Measurements from ENCODE around the gene LMAN1L.
A peak's percentile ranks its signal among the peaks of the same experiment; 100 is the strongest.

Gene LMAN1L

GRCh38 chr15:74794248-74794969 is 18.2 kb upstream of the LMAN1L start:
- no peak for DNase-seq (ENCODE audit: low read depth)

GRCh38 chr15:74794970-74795349 is 17.7 kb upstream of the LMAN1L start:
- DNase-seq (ENCODE audit: low read depth): no peak

GRCh38 chr15:74795966-74796625 is 16.5 kb upstream of the LMAN1L start:
- no peak for DNase-seq (ENCODE audit: low read depth)

- DNase-seq (ENCODE audit: low read depth): no peak
These were observed 14.0 kb upstream of the LMAN1L start for GRCh38 chr15:74798388-74799254.

GRCh38 chr15:74799255-74799855 is 13.3 kb upstream of the LMAN1L start:
- DNase-seq (ENCODE audit: low read depth): no peak

- DNase-seq (ENCODE audit: low read depth): peak; percentile 50
These were observed 12.6 kb upstream of the LMAN1L start for GRCh38 chr15:74799856-74800558.

GRCh38 chr15:74800559-74801094 is 12.0 kb upstream of the LMAN1L start:
- DNase-seq (ENCODE audit: low read depth): no peak

- no peak for DNase-seq (ENCODE audit: low read depth)
These were observed 11.2 kb upstream of the LMAN1L start for GRCh38 chr15:74801311-74801997.

- DNase-seq (ENCODE audit: low read depth): no peak
These were observed 10.3 kb upstream of the LMAN1L start for GRCh38 chr15:74802290-74802689.

- DNase-seq (ENCODE audit: low read depth): no peak
These were observed 9.7 kb upstream of the LMAN1L start for GRCh38 chr15:74802862-74803447.

GRCh38 chr15:74804935-74805334 is 7.7 kb upstream of the LMAN1L start:
- DNase-seq (ENCODE audit: low read depth): no peak

- no peak for DNase-seq (ENCODE audit: low read depth)
These were observed 5.4 kb upstream of the LMAN1L start for GRCh38 chr15:74807282-74807681.

GRCh38 chr15:74808078-74808839 is 4.4 kb upstream of the LMAN1L start:
- DNase-seq (ENCODE audit: low read depth): no peak

- DNase-seq (ENCODE audit: low read depth): no peak
These were observed 3.8 kb upstream of the LMAN1L start for GRCh38 chr15:74808840-74809229.

- no peak for DNase-seq (ENCODE audit: low read depth)
These were observed 3.4 kb upstream of the LMAN1L start for GRCh38 chr15:74809242-74809641.

GRCh38 chr15:74809956-74810355 is 2.7 kb upstream of the LMAN1L start:
- no peak for DNase-seq (ENCODE audit: low read depth)

GRCh38 chr15:74815121-74815934 is 2.7 kb downstream of the LMAN1L start:
- DNase-seq (ENCODE audit: low read depth): peak; percentile 28

GRCh38 chr15:74815961-74816360 is 3.3 kb downstream of the LMAN1L start:
- DNase-seq (ENCODE audit: low read depth): no peak

Data from amniotic epithelial cell (primary cell).